GM12892 (cell line): ENCODE data around the gene IGF2BP1.

Experiments used
- DNase-seq: peaks from one replicate; pipeline ENCODE4 v3.0.0; 2011; ENCODE audit not compliant: insufficient read length
- FAIRE-seq: peaks from 2 replicates; lab custom pipeline; 2011; peaks lifted over from hg19 to GRCh38; lab: Jason Lieb, UNC
- POLR2A ChIP-seq: IDR thresholded peaks from 2 replicates; pipeline ENCODE4 v1.6.1; 2011; ENCODE audit warnings: low read depth, low read length, control low read depth
- POLR2AphosphoS5 ChIP-seq: IDR thresholded peaks from 2 replicates; pipeline ENCODE4 v1.6.1; 2011; ENCODE audit warnings: low read depth, low read length, control low read depth
- TAF1 ChIP-seq: IDR thresholded peaks from 2 replicates; pipeline ENCODE4 v1.6.1; 2011; ENCODE audit warnings: low read depth, mild to moderate bottlenecking, control low read depth, low read length, borderline replicate concordance

IGF2BP1 gene

DNA sequence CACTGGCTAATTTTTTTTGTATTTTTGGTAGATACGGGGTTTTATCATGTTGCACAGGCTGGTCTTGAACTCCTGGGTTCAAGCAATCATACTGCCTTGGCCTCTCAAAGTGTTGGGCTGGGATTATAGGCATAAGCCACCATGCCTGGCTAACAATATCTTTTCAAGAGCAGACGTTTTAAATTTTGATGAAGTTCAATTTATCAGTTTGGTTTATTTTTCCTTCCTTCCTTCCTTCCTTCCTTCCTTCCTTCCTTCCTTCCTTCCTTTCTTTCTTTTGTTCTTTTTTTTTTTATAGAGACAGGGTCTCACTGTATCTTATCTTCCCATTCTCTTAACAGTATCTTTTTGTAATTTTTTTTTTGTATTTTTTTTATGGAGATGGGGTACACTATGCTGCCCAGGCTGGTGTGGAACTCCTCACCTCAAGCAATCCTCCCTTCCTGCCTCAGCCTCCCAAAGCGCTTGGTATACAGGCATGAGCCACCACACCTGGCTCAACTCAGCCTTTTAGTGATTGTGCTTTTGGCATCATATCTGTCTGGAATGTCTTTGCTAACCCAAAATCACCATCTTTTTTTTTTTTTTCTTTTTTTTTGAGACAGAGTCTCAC, 15.2 kb upstream of the IGF2BP1 start:
- DNase-seq: no peak
- TF ChIP-seq POLR2A: no peak
- no peak for TF ChIP-seq POLR2AphosphoS5
- TF ChIP-seq TAF1: no peak
- no peak for FAIRE-seq

DNA sequence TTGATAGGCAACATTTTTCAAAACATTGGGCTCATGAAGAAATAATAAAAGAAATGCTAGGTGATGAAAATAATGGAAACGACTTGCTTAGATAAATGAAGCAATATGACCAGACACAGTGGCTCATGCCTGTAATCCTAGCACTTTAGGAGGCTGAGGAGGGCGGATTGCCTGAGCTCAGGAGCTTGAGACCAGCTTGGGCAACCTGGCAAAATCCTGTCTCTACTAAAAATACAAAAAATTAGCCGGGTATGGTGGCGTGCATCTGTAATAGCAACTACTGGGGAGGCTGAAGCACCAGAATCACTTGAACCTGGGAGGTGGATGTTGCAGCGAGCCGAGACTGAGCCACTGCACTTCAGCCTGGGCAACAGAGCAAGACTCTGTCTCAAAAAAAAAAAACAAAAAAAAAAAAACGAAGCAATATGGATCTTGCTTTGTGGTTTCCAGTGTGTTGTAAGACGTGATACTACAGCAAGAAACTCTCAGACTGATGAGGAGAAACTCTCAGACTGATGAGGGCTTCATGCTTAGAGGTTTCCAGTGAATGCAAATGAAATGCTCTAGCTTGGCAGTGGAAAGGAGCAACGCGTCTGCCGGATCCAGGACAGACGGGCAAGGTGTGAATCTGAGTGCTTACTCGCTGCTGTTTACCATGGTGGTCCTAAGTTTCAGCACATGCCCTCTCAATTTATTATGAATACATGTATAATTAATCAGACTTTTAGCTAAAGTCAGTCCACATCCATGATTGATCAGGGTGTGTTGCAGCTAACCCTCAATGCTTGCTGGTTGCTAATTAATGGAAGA, 11.5 kb upstream of the IGF2BP1 start:
- TF ChIP-seq POLR2AphosphoS5 (no peak), POLR2A (no peak), TAF1 (no peak)
- DNase-seq (no peak), FAIRE-seq (no peak)

DNA sequence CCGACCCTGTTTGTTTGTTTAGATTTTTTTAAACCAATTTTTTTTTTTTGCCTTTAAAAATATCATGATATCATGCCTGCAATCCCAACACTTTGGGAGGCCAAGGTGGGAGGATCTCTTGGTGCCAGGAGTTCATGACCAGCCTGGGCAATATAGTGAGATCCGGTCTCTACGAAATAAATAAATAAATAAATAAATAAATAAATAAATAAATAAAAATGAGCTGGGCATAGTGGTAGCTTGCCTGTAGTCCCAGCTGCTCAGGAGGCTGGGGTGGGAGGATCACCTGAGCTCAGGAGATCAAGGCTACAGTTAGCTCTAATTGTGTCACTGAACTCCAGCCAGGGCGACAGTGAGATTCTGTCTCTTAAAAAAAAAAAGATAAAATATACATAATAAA, 8.1 kb upstream of the IGF2BP1 start:
- no peak for TF ChIP-seq TAF1
- no peak for TF ChIP-seq POLR2AphosphoS5
- TF ChIP-seq POLR2A: no peak
- no peak for DNase-seq
- no peak for FAIRE-seq

DNA sequence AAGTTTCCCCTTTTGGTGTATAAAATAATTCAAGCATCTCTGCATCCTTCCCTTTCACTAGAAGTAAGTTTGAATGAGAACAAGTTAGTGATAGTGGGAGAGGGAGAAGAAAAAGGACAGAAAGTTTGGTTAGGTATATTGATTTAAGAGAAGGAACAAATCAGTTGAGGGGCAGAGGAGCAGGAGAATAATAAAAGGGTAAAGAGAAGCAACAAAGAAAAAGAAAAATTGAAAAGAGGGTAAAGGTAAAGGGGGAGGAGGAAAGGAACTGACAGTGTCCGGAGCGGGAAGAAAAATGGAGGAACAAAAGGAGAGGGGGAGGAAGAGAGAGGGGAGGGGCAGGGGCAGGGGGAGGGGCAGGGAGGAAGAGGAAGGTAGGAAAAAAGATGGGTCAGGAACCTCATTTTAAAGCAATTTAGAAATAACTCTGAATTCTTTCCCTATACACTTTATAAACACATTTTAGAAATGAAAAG, 6.3 kb upstream of the IGF2BP1 start:
- no peak for FAIRE-seq
- no peak for TF ChIP-seq POLR2AphosphoS5
- no peak for TF ChIP-seq TAF1
- no peak for TF ChIP-seq POLR2A
- no peak for DNase-seq

DNA sequence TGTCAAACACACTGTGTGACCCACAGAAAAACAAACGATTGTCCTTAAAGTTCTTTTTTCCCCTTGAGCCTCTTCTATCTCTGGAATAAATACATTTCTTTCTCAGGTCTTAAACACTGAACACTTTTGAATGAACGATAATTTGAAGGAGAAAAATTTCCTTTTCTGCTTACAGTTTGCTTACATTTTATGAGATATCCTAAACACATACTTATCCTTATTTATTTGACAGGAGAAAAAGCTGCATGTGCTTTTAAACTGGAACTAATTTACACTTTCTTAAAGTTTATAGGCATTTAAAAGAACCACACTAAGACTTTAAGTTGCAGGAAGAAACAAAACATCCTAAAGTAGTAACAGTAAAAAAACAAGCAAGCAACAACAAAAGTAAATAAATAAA, 4.7 kb upstream of the IGF2BP1 start:
- FAIRE-seq (no peak), DNase-seq (no peak)
- no peak for TF ChIP-seq TAF1

DNA sequence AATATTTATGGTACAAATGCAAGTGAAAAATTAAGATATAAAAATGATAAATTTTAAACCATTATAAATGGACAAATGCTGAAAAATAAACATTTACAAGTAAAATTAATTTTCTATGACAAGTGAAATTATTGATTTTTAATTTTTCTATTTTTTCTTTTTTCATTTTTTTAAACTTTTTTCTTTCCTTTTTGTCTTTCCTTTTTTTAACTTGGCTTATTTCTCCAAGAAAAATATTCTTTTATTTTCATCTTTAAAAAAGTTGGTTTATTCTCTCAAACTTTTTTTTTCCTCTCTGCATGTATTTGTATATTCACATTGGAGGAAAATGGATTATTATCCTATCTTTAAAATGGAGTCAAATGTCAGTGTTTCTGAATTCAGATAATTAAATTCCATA, 3.9 kb upstream of the IGF2BP1 start:
- DNase-seq: no peak
- TF ChIP-seq POLR2A: no peak
- TF ChIP-seq POLR2AphosphoS5: no peak
- no peak for TF ChIP-seq TAF1
- FAIRE-seq: no peak

DNA sequence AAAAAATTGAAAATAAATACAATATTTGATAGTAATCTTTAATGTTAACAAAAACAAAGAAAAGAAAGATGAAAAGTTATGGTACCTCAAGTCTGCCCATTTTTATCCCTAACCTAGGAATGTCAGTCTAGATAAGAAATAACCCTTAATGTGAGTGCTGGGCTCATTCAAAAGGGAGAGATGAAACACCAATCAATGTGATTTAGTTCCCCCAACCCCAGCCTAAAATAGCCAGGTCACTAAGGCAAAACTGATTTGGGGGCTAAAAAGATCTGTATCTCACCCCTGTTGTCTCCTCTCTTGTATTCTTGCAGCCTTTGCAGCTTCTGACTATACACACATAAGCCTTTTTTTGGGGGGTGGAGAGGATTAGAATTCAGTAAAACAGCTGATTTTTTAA, 3.2 kb upstream of the IGF2BP1 start:
- DNase-seq (no peak), FAIRE-seq (no peak)
- TF ChIP-seq POLR2AphosphoS5: no peak
- no peak for TF ChIP-seq POLR2A
- TF ChIP-seq TAF1: no peak

DNA sequence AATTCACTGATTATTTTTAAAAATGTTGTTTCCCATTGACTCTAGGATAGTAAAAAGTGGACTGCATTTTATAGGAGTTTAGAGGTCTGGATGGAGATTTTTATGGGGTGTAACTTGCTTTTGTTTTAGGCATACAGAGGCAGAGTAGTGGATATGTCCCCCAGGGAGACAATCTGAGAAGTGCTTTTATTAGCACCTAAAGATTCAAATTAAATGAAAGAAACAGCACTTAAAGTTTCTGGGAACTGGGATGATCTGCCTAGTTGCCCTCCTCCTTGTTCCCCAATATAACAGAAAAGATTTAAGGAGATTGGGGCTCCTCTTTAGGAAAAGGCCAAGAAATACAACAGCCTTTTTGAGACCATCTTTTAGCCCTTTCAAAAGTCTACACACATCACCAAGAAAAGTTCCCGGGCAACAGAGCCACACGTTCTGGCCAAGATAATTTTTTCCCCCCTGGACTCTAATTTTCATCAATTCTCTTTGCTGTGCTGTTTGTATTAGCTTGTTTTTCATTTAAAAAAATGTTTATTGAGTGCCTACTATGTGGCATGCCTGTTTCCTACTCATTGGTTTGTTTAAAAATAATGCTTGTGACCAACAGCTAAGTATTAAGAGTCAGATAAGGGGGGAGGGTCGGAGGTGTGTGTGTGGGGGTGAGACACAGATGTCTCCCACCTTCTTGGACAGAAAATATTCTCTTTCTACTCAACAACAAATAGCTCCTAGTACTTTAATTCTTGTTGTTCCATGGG, 2.5 kb upstream of the IGF2BP1 start:
- DNase-seq: no peak
- FAIRE-seq: no peak
- TF ChIP-seq POLR2A (no peak), POLR2AphosphoS5 (no peak)

DNA sequence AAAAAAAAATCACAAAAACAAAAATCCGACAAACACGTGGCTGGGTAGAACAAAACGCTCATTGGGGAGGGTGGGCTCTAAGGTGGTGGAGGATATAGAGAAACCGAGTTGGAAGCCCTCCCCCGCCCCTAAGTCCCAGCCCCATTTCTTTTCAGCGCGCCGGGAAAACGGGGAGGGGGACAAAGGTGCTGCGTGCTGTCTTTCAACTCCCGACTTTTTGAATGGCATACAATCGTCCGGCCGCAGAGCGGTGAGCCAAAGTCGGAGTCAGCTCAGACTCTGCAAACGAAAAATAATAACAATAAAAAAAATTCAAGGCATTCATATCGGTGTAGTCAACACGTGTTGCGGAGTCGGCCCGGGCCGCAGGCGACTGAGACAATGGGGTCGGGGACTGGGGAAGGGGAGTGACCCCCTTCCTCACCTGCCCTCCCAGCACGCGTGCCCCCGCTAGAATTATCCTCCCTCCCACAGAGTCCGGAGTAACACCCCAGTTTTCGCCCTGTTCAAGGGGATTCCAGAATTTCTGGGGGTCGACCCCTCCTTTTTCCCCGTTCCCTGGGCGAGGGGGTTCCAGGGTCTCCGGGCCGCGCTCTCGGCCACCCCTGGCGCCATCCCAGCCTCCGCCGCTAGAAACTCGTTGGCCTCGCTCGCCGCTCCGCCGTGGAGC, 1.7 kb upstream of the IGF2BP1 start:
- DNase-seq (no peak), FAIRE-seq (peak; percentile 61)
- TF ChIP-seq TAF1 (no peak), POLR2AphosphoS5 (no peak), POLR2A (no peak)

DNA sequence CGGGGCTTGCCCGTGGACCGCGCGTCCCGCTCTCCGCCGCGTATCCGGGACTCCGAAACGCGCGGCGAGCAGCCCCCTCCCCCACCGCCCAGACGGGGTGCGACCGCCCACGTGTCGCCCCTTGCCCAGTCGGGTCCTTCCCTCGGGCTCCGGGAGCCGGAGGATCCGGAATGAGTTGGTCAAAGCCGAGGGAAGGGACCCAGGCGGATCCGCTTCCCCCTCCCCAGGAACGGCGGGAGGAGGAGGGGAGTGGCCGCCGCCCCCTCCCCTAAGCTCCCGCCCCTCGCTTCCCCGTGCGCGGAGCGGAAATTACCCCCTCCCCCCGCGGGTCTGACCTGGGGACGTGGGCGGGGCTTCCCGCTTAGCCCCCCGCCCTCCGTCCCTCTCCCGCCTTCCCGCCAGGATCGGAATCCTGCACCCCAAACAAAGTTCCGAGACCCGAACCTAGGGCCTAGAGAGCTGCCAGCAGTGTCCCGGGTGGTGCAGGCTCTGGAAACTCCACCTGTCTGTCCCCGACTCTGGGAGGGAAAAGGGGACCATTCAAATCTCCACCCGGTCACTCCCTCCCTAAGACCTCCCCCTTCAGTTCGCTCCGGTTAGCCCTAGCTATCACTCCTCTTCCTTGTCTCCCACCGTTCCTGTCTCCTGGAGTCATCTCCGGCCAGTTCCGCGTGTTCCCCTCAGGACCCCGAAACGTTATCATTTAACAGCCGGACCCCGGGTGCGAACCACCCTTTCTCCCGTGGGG, 1.0 kb upstream of the IGF2BP1 start:
- no peak for TF ChIP-seq POLR2AphosphoS5
- TF ChIP-seq POLR2A: no peak
- TF ChIP-seq TAF1: no peak
- DNase-seq: no peak
- no peak for FAIRE-seq
